ENCODE measurements around the gene UPB1. TPM values are rescaled to one million over a fixed set of nuclear protein-coding genes. Genes with fewer than 3 reads are reported as not detected.

UPB1 gene
- total and polyA plus RNA-seq, 4 donors = 7.1 to 115 (median 58.8) TPM

DNA sequence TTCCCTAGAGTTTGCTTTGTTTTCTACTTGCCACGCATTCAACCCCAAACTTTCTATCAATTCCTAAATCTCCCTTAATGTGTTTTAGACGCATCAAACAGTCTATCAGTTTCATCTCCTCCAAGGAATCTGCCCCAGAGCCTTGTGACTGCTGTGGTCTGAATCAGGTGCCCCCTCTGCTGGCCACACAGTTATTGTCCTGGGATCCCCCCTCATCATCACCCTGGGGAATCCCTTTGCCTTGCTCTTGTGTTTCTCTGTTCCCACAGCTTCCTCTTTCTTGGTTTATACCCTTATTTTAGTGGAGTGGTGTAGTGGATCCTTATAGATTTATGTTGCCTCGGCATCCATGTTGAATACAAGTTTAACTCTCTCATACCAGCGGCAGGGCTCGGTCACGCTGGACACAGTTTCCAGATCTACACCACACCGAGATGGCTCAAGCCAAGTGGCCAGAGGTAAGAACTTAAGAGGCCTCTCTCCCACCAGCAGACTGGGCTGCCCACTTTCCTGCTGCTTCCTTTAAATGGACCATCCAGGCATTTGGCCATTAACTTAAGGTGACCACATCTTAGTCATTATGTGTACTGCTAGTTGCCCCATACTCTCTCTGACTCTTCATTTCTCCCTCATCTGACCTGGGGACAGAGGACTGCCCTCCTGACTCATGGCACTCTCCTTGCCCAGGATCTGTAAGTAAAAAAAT lies 8.2 kb downstream of the UPB1 start:
- 81% methylated on average over 7 of the region's 7 CpGs for WGBS
- H3K36me3 ChIP-seq (ENCODE audit: control insufficient read depth in 4 of 4, insufficient read depth in 3 of 4, low read depth in 1 of 4, low read length in 3 of 4) = peaks cover 0 to 9% (median 0%) of the 10 kb centered on the region in 4 donors
- TF ChIP-seq HNF4G (IDR thresholded peaks at IDR 0.05) (no peak), ATF3 (IDR thresholded peaks at IDR 0.05) (no peak), SP1 (IDR thresholded peaks at IDR 0.05) (no peak), GABPA (IDR thresholded peaks at IDR 0.05 in 1 of 2, conservative IDR thresholded peaks at IDR 0.05 in 1 of 2) (no peak), HNF4A (conservative IDR thresholded peaks at IDR 0.05) (no peak), MAX (IDR thresholded peaks at IDR 0.05) (no peak), EGR1 (IDR thresholded peaks at IDR 0.05; ENCODE audit: low read depth in 2 of 2) (no peak), FOXA1 (IDR thresholded peaks at IDR 0.05) (no peak), NR2F2 (IDR thresholded peaks at IDR 0.05) (no peak), TAF1 (conservative IDR thresholded peaks at IDR 0.05) (no peak), RXRA (IDR thresholded peaks at IDR 0.05) (peak in 1 of 2 donors; percentile 9), YY1 (IDR thresholded peaks at IDR 0.05) (no peak), RAD21 (IDR thresholded peaks at IDR 0.05) (peak; percentile 73 to 79), FOXA2 (IDR thresholded peaks at IDR 0.05) (no peak), JUND (IDR thresholded peaks at IDR 0.05) (no peak)
- TF ChIP-seq, protein P1, sequence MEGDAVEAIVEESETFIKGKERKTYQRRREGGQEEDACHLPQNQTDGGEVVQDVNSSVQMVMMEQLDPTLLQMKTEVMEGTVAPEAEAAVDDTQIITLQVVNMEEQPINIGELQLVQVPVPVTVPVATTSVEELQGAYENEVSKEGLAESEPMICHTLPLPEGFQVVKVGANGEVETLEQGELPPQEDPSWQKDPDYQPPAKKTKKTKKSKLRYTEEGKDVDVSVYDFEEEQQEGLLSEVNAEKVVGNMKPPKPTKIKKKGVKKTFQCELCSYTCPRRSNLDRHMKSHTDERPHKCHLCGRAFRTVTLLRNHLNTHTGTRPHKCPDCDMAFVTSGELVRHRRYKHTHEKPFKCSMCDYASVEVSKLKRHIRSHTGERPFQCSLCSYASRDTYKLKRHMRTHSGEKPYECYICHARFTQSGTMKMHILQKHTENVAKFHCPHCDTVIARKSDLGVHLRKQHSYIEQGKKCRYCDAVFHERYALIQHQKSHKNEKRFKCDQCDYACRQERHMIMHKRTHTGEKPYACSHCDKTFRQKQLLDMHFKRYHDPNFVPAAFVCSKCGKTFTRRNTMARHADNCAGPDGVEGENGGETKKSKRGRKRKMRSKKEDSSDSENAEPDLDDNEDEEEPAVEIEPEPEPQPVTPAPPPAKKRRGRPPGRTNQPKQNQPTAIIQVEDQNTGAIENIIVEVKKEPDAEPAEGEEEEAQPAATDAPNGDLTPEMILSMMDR (IDR thresholded peaks at IDR 0.05; ENCODE audit: low read depth, low read length, missing input control) = peak; percentile 41
- TF ChIP-seq, protein P2, sequence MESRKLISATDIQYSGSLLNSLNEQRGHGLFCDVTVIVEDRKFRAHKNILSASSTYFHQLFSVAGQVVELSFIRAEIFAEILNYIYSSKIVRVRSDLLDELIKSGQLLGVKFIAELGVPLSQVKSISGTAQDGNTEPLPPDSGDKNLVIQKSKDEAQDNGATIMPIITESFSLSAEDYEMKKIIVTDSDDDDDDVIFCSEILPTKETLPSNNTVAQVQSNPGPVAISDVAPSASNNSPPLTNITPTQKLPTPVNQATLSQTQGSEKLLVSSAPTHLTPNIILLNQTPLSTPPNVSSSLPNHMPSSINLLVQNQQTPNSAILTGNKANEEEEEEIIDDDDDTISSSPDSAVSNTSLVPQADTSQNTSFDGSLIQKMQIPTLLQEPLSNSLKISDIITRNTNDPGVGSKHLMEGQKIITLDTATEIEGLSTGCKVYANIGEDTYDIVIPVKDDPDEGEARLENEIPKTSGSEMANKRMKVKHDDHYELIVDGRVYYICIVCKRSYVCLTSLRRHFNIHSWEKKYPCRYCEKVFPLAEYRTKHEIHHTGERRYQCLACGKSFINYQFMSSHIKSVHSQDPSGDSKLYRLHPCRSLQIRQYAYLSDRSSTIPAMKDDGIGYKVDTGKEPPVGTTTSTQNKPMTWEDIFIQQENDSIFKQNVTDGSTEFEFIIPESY (IDR thresholded peaks at IDR 0.05) = no peak
- TF ChIP-seq, protein P3, sequence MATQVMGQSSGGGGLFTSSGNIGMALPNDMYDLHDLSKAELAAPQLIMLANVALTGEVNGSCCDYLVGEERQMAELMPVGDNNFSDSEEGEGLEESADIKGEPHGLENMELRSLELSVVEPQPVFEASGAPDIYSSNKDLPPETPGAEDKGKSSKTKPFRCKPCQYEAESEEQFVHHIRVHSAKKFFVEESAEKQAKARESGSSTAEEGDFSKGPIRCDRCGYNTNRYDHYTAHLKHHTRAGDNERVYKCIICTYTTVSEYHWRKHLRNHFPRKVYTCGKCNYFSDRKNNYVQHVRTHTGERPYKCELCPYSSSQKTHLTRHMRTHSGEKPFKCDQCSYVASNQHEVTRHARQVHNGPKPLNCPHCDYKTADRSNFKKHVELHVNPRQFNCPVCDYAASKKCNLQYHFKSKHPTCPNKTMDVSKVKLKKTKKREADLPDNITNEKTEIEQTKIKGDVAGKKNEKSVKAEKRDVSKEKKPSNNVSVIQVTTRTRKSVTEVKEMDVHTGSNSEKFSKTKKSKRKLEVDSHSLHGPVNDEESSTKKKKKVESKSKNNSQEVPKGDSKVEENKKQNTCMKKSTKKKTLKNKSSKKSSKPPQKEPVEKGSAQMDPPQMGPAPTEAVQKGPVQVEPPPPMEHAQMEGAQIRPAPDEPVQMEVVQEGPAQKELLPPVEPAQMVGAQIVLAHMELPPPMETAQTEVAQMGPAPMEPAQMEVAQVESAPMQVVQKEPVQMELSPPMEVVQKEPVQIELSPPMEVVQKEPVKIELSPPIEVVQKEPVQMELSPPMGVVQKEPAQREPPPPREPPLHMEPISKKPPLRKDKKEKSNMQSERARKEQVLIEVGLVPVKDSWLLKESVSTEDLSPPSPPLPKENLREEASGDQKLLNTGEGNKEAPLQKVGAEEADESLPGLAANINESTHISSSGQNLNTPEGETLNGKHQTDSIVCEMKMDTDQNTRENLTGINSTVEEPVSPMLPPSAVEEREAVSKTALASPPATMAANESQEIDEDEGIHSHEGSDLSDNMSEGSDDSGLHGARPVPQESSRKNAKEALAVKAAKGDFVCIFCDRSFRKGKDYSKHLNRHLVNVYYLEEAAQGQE (IDR thresholded peaks at IDR 0.05) = no peak
- DNase-seq (ENCODE audit: low spot score) = no peak
- H3K27ac ChIP-seq (ENCODE audit: low read depth in 1 of 2, low read length in 2 of 2) = peak overlapping the region; percentile 88 to 95
- no peak overlapping the region for H3K4me3 ChIP-seq (ENCODE audit: low read depth in 1 of 3, low read length in 3 of 3)
- peaks cover 12 to 94% (median 71%) of the 10 kb centered on the region in 4 donors for H3K4me1 ChIP-seq (ENCODE audit: control insufficient read depth in 4 of 4, insufficient read depth in 4 of 4, low read length in 3 of 4)
- no peak overlapping the region for H3K9ac ChIP-seq (ENCODE audit: low read depth in 1 of 2, low read length in 2 of 2)
- H3K27me3 ChIP-seq (ENCODE audit: control insufficient read depth in 4 of 4, insufficient read depth in 4 of 4, low read length in 3 of 4) = no peaks in the 10 kb centered on the region
- no peaks in the 10 kb centered on the region for H3K9me3 ChIP-seq (ENCODE audit: control insufficient read depth in 4 of 4, low read length in 3 of 4)

Measured in liver (tissue), 9 donors.